Measurements from ENCODE around the gene RENBP. TPM values are rescaled to one million over a fixed set of nuclear protein-coding genes. Genes with fewer than 3 reads are reported as not detected.

The RENBP gene
- polyA plus RNA-seq, 3 donors from 2014 or later = 0.93 to 3.1 TPM; not detected in 1

- peak overlapping the region; percentile 93 to 100 (median 96) for H3K27ac Mint-ChIP-seq
- H3K27me3 Mint-ChIP-seq (ENCODE audit: low read depth in 3 of 3) = peaks cover 15 to 22% (median 21%) of the 10 kb centered on the region in 3 donors
- H3K36me3 Mint-ChIP-seq = no peaks in the 10 kb centered on the region
- no peak for DNase-seq
- no peaks in the 10 kb centered on the region for H3K9me3 Mint-ChIP-seq
- H3K4me3 Mint-ChIP-seq = peak overlapping the region; percentile 82 to 100 (median 98)
- peaks cover 50 to 63% of the 10 kb centered on the region in 2 donors for H3K4me1 Mint-ChIP-seq
Observed at GRCh38 chrX:153968255-153968654, 23.8 kb upstream of the RENBP start.

GRCh38 chrX:153967536-153968224 is 23.2 kb upstream of the RENBP start:
- Mint-ChIP-seq H3K4me3 (peak overlapping the region; percentile 82 to 100 (median 98)), H3K27me3 (ENCODE audit: low read depth in 3 of 3) (peaks cover 15 to 18% (median 16%) of the 10 kb centered on the region in 3 donors), H3K36me3 (peaks cover 0 to 1% (median 0%) of the 10 kb centered on the region in 3 donors), H3K4me1 (peaks cover 46 to 58% of the 10 kb centered on the region in 2 donors), H3K27ac (peak overlapping the region; percentile 93 to 100 (median 96)), H3K9me3 (no peaks in the 10 kb centered on the region)
- DNase-seq = peak in 2 of 3 donors; percentile 39 to 49

GRCh38 chrX:153966841-153967535 is 22.5 kb upstream of the RENBP start:
- peaks cover 13 to 14% (median 14%) of the 10 kb centered on the region in 3 donors for H3K27me3 Mint-ChIP-seq (ENCODE audit: low read depth in 3 of 3)
- H3K4me1 Mint-ChIP-seq = peaks cover 46 to 58% of the 10 kb centered on the region in 2 donors
- H3K36me3 Mint-ChIP-seq = peaks cover 0 to 4% (median 0%) of the 10 kb centered on the region in 3 donors
- H3K27ac Mint-ChIP-seq = peak overlapping the region; percentile 93 to 100 (median 96)
- no peak for DNase-seq
- H3K4me3 Mint-ChIP-seq = peak overlapping the region; percentile 82 to 100 (median 98)
- H3K9me3 Mint-ChIP-seq = no peaks in the 10 kb centered on the region

GRCh38 chrX:153966283-153966688 is 21.8 kb upstream of the RENBP start:
- H3K27ac Mint-ChIP-seq = peak overlapping the region; percentile 93 to 100 (median 96)
- DNase-seq = no peak
- peaks cover 0 to 8% (median 0%) of the 10 kb centered on the region in 3 donors for H3K36me3 Mint-ChIP-seq
- peak overlapping the region; percentile 44 to 100 (median 98) for H3K4me3 Mint-ChIP-seq
- peaks cover 9 to 10% (median 9%) of the 10 kb centered on the region in 3 donors for H3K27me3 Mint-ChIP-seq (ENCODE audit: low read depth in 3 of 3)
- H3K4me1 Mint-ChIP-seq = peaks cover 46 to 58% of the 10 kb centered on the region in 2 donors
- H3K9me3 Mint-ChIP-seq = no peaks in the 10 kb centered on the region

- peak overlapping the region in 5 of 6 donors; percentile 40 to 97 (median 68) for H3K27ac Mint-ChIP-seq
- no peak for DNase-seq
- H3K27me3 Mint-ChIP-seq (ENCODE audit: low read depth in 3 of 3) = peaks cover 2 to 5% (median 4%) of the 10 kb centered on the region in 3 donors
- peaks cover 46 to 58% of the 10 kb centered on the region in 2 donors for H3K4me1 Mint-ChIP-seq
- H3K4me3 Mint-ChIP-seq = no peak overlapping the region
- peaks cover 0 to 16% (median 0%) of the 10 kb centered on the region in 3 donors for H3K36me3 Mint-ChIP-seq
- H3K9me3 Mint-ChIP-seq = no peaks in the 10 kb centered on the region
Observed at GRCh38 chrX:153965406-153965805, 21.0 kb upstream of the RENBP start.

- DNase-seq = no peak
- H3K4me3 Mint-ChIP-seq = no peak overlapping the region
- no peaks in the 10 kb centered on the region for H3K9me3 Mint-ChIP-seq
- peak overlapping the region in 1 of 6 donors; percentile 96 for H3K27ac Mint-ChIP-seq
- peaks cover 41 to 50% of the 10 kb centered on the region in 2 donors for H3K4me1 Mint-ChIP-seq
- H3K36me3 Mint-ChIP-seq = peaks cover 0 to 24% (median 0%) of the 10 kb centered on the region in 3 donors
- peaks cover 0 to 5% (median 4%) of the 10 kb centered on the region in 3 donors for H3K27me3 Mint-ChIP-seq (ENCODE audit: low read depth in 3 of 3)
Observed at GRCh38 chrX:153964105-153964504, 19.7 kb upstream of the RENBP start.

- no peak overlapping the region for H3K27ac Mint-ChIP-seq
- H3K27me3 Mint-ChIP-seq (ENCODE audit: low read depth in 3 of 3) = peaks cover 0 to 4% (median 2%) of the 10 kb centered on the region in 3 donors
- no peak overlapping the region for H3K4me3 Mint-ChIP-seq
Observed at GRCh38 chrX:153963546-153963945, 19.1 kb upstream of the RENBP start.

GRCh38 chrX:153961292-153961691 is 16.8 kb upstream of the RENBP start:
- Mint-ChIP-seq H3K27ac (no peak overlapping the region), H3K4me1 (peaks cover 13 to 22% of the 10 kb centered on the region in 2 donors), H3K9me3 (no peaks in the 10 kb centered on the region), H3K4me3 (no peak overlapping the region), H3K27me3 (ENCODE audit: low read depth in 3 of 3) (peaks cover 2 to 4% (median 2%) of the 10 kb centered on the region in 3 donors), H3K36me3 (peaks cover 0 to 47% (median 5%) of the 10 kb centered on the region in 3 donors)
- no peak for DNase-seq

More at GRCh38 chrX:153963546-153963945, 19.1 kb upstream of the RENBP start:
- Mint-ChIP-seq H3K9me3 (no peaks in the 10 kb centered on the region), H3K4me1 (peaks cover 35 to 45% of the 10 kb centered on the region in 2 donors), H3K36me3 (peaks cover 0 to 26% (median 0%) of the 10 kb centered on the region in 3 donors)
- no peak for DNase-seq

- Mint-ChIP-seq H3K4me1 (peaks cover 8 to 17% of the 10 kb centered on the region in 2 donors), H3K4me3 (no peak overlapping the region), H3K27ac (peak overlapping the region in 1 of 6 donors; percentile 26), H3K36me3 (peaks cover 0 to 50% (median 6%) of the 10 kb centered on the region in 3 donors), H3K27me3 (ENCODE audit: low read depth in 3 of 3) (peaks cover 0 to 4% (median 2%) of the 10 kb centered on the region in 3 donors), H3K9me3 (no peaks in the 10 kb centered on the region)
- DNase-seq = no peak
Observed at GRCh38 chrX:153960786-153961185, 16.3 kb upstream of the RENBP start.

- H3K9me3 Mint-ChIP-seq = no peaks in the 10 kb centered on the region
- no peak overlapping the region for H3K4me3 Mint-ChIP-seq
- H3K27me3 Mint-ChIP-seq (ENCODE audit: low read depth in 3 of 3) = peaks cover 0 to 4% (median 3%) of the 10 kb centered on the region in 3 donors
- DNase-seq = no peak
- peaks cover 0 to 52% (median 9%) of the 10 kb centered on the region in 3 donors for H3K36me3 Mint-ChIP-seq
- no peak overlapping the region for H3K27ac Mint-ChIP-seq
- H3K4me1 Mint-ChIP-seq = peaks cover 2 to 10% of the 10 kb centered on the region in 2 donors
Observed at GRCh38 chrX:153960077-153960476, 15.6 kb upstream of the RENBP start.

GRCh38 chrX:153959649-153960048 is 15.2 kb upstream of the RENBP start:
- Mint-ChIP-seq H3K4me1 (peaks cover 0 to 6% of the 10 kb centered on the region in 2 donors), H3K4me3 (no peak overlapping the region), H3K9me3 (no peaks in the 10 kb centered on the region), H3K27me3 (ENCODE audit: low read depth in 3 of 3) (peaks cover 0 to 4% (median 3%) of the 10 kb centered on the region in 3 donors), H3K36me3 (peaks cover 0 to 55% (median 9%) of the 10 kb centered on the region in 3 donors), H3K27ac (no peak overlapping the region)
- no peak for DNase-seq

GRCh38 chrX:153958605-153959004 is 14.2 kb upstream of the RENBP start:
- Mint-ChIP-seq H3K4me1 (no peaks in the 10 kb centered on the region), H3K4me3 (no peak overlapping the region), H3K9me3 (no peaks in the 10 kb centered on the region), H3K27ac (no peak overlapping the region), H3K27me3 (ENCODE audit: low read depth in 3 of 3) (peaks cover 0 to 4% (median 3%) of the 10 kb centered on the region in 3 donors), H3K36me3 (peaks cover 0 to 60% (median 9%) of the 10 kb centered on the region in 3 donors)
- no peak for DNase-seq

- Mint-ChIP-seq H3K36me3 (peaks cover 0 to 64% (median 9%) of the 10 kb centered on the region in 3 donors), H3K4me3 (no peak overlapping the region), H3K9me3 (no peaks in the 10 kb centered on the region), H3K27ac (no peak overlapping the region), H3K27me3 (ENCODE audit: low read depth in 3 of 3) (peaks cover 0 to 6% (median 3%) of the 10 kb centered on the region in 3 donors), H3K4me1 (no peaks in the 10 kb centered on the region)
- no peak for DNase-seq
Observed at GRCh38 chrX:153957224-153957623, 12.8 kb upstream of the RENBP start.

Data from immature natural killer cell (primary cell).